Colonic mucosa (tissue), 4 donors: ENCODE data around the gene CHD2. TPM values are rescaled to one million over a fixed set of nuclear protein-coding genes. Genes with fewer than 3 reads are reported as not detected.

Source experiments
- DNase-seq: peaks from one replicate; pipeline ENCODE4 v3.0.0-alpha.2; 2020
- H3K27ac ChIP-seq: fragments of 200-600 bp; one replicate; pipeline ENCODE4 v1.8.0; 2021
- H3K27me3 ChIP-seq: fragments of 200-600 bp; one replicate; pipeline ENCODE4 v1.8.0; 2021
- H3K36me3 ChIP-seq: fragments of 200-600 bp; one replicate; pipeline ENCODE4 v1.8.0; 2021
- H3K4me1 ChIP-seq: fragments of 200-600 bp; one replicate; pipeline ENCODE4 v1.8.0; 2021; ENCODE audit warnings: mild to moderate bottlenecking
- H3K4me3 ChIP-seq: fragments of 200-600 bp; one replicate; pipeline ENCODE4 v1.8.0; 2021
- H3K9ac ChIP-seq, 2 donors: one replicate each; pipeline ENCODE4 v1.7.0; 2013; ENCODE audit warnings: control low read depth in 2 of 2, low read depth in 2 of 2, low read length in 2 of 2
- H3K9me3 ChIP-seq: fragments of 200-600 bp; one replicate; pipeline ENCODE4 v1.8.0; 2021
- CTCF ChIP-seq: fragments of 200-600 bp; IDR thresholded peaks from one replicate; pipeline ENCODE4 v1.8.0; 2022; ENCODE audit warnings: antibody characterized with exemption, mild to moderate bottlenecking
- intact Hi-C: fragments of 100-400 bp; cut with DNase I; formaldehyde crosslinking; loops from one replicate; pipeline ENCODE4 v1.14.1; 2022
- total RNA-seq, 2 donors: library from RNA; stranded (reverse); fragmentation: NEBNext Ultra II Directional in 1 of 2; extraction: Animal tissue kit (Norgen Biotek cat#: 25700) in 1 of 2; gene quantifications; one replicate each; pipeline ENCODE4 v1.2.1, GENCODE V29; 2021
- donor health status: healthy.
- donor health status: DM: no; HTN: no; CAD: no.
- donor health status: DM: no; HTN: no; CAD: no.

The CHD2 gene
- total RNA-seq, 2 donors from 2014 or later, result 87.5 to 121 TPM

- Histone ChIP-seq H3K9me3 (no peaks in the 10 kb centered on the region), H3K27ac (no peak overlapping the region), H3K4me3 (no peak overlapping the region), H3K27me3 (no peaks in the 10 kb centered on the region), H3K36me3 (peaks cover 31% of the 10 kb centered on the region), H3K9ac (no peak overlapping the region), H3K4me1 (no peaks in the 10 kb centered on the region)
- no peak for DNase-seq
- intact Hi-C loops, result no loop called here
- TF ChIP-seq CTCF, result no peak
Measured at GRCh38 chr15:92953566-92953965, 53.4 kb downstream of the CHD2 start.

DNA sequence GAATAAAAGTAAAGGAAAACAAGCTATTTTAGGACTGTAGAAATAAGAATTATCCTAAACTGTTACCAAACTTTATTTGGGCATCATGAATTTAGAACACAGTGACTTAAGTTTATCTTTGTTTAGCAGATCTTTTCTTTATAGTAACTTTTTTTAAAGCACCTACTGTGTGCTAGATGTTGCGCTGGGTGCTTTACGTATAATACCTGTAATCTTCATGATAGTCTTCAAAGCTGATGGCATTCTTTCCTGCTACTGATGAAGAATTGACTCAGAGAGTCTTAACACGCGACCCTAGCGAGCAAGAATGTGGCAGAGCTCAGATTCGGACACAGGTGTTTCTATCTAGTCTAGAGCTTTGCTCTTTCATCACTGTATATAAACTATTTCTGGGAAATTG, 53.9 kb downstream of the CHD2 start:
- H3K27ac ChIP-seq, result no peak overlapping the region
- no peak overlapping the region for H3K4me3 ChIP-seq
- intact Hi-C loops, result no loop called here
- H3K27me3 ChIP-seq, result no peaks in the 10 kb centered on the region
- no peak for TF ChIP-seq CTCF
- H3K9me3 ChIP-seq, result no peaks in the 10 kb centered on the region
- DNase-seq, result no peak
- H3K36me3 ChIP-seq, result peaks cover 26% of the 10 kb centered on the region
- H3K4me1 ChIP-seq, result no peaks in the 10 kb centered on the region
- no peak overlapping the region for H3K9ac ChIP-seq

DNA sequence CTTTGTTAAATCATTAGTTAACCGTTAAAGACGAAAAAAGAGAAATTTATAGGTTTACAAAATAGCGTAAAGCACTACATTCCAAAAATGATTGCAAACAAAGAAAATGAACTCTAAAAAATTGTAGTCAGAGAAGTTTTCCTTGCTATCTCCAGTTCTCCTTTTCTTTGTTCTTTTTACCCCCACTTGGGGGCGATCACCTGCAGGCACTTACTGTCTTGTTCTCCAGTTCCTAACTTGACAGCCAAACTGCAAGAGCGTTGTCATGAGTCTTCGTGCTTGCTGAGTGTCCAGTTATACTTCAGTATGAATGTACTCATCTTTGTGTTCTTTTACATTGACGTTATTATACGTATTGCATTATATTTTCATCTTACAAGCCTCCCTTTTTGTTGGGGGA, 54.5 kb downstream of the CHD2 start:
- Histone ChIP-seq H3K4me1 (no peaks in the 10 kb centered on the region), H3K9ac (no peak overlapping the region), H3K4me3 (no peak overlapping the region), H3K27me3 (no peaks in the 10 kb centered on the region), H3K27ac (no peak overlapping the region), H3K9me3 (no peaks in the 10 kb centered on the region), H3K36me3 (peaks cover 21% of the 10 kb centered on the region)
- intact Hi-C loops, result no loop called here
- no peak for DNase-seq
- TF ChIP-seq CTCF, result no peak

- Histone ChIP-seq H3K27me3 (no peaks in the 10 kb centered on the region), H3K9me3 (no peaks in the 10 kb centered on the region), H3K4me1 (no peaks in the 10 kb centered on the region), H3K4me3 (no peak overlapping the region), H3K27ac (no peak overlapping the region), H3K9ac (no peak overlapping the region), H3K36me3 (peaks cover 19% of the 10 kb centered on the region)
- intact Hi-C loops, result no loop called here
- DNase-seq, result no peak
- no peak for TF ChIP-seq CTCF
Measured at GRCh38 chr15:92955706-92956105, 55.6 kb downstream of the CHD2 start.

- Histone ChIP-seq H3K9ac (no peak overlapping the region), H3K4me3 (no peak overlapping the region), H3K9me3 (no peaks in the 10 kb centered on the region), H3K27ac (no peak overlapping the region), H3K27me3 (no peaks in the 10 kb centered on the region), H3K4me1 (no peaks in the 10 kb centered on the region), H3K36me3 (peaks cover 19% of the 10 kb centered on the region)
- TF ChIP-seq CTCF, result no peak
- DNase-seq, result no peak
- intact Hi-C loops, result no loop called here
Measured at GRCh38 chr15:92958105-92958504, 58.0 kb downstream of the CHD2 start.

GRCh38 chr15:92959219-92959618, 59.1 kb downstream of the CHD2 start:
- H3K9ac ChIP-seq, result no peak overlapping the region
- no peak overlapping the region for H3K4me3 ChIP-seq
- H3K36me3 ChIP-seq, result peaks cover 19% of the 10 kb centered on the region
- intact Hi-C loops, result no loop called here
- DNase-seq, result no peak
- no peak for TF ChIP-seq CTCF
- H3K9me3 ChIP-seq, result no peaks in the 10 kb centered on the region
- no peaks in the 10 kb centered on the region for H3K27me3 ChIP-seq
- H3K27ac ChIP-seq, result no peak overlapping the region
- no peaks in the 10 kb centered on the region for H3K4me1 ChIP-seq
